HepG2 (cell line): ENCODE measurements around the gene DSG4. TPM values are rescaled to one million over a fixed set of nuclear protein-coding genes. Genes with fewer than 3 reads are reported as not detected.

Experiments used
- DZIP1 ChIP-seq: sonication (generic); formaldehyde crosslinking; IDR thresholded peaks from 2 replicates; pipeline ENCODE4 v1.5.0; 2020; ENCODE audit warnings: mild to moderate bottlenecking, missing genetic modification reagents
- FOXO4 ChIP-seq: sonication (generic); formaldehyde crosslinking; conservative IDR thresholded peaks from 2 replicates; pipeline ENCODE4 v1.8.1; 2023; ENCODE audit warnings: missing genetic modification reagents
- HNRNPUL1 ChIP-seq: fragments of 200-400 bp; formaldehyde crosslinking; IDR thresholded peaks from 2 replicates; pipeline ENCODE4 v1.6.1; 2017; ENCODE audit warnings: low read depth, mild to moderate bottlenecking, low read length, moderate library complexity
- KDM2A ChIP-seq: sonication (generic); formaldehyde crosslinking; IDR thresholded peaks from 2 replicates; pipeline ENCODE4 v1.4.0; 2020; ENCODE audit warnings: low read depth, missing genetic modification reagents, borderline replicate concordance
- MBNL3 ChIP-seq: fragments of 250-450 bp; sonication (Bioruptor Pico); conservative IDR thresholded peaks from 2 replicates; pipeline ENCODE4 v1.8.0; 2022; ENCODE audit warnings: mild to moderate bottlenecking, inconsistent platforms
- PITX1 ChIP-seq: sonication (generic); formaldehyde crosslinking; IDR thresholded peaks from 2 replicates; pipeline ENCODE4 v1.5.1; 2020; ENCODE audit warnings: mild to moderate bottlenecking, missing genetic modification reagents
- TEAD3 ChIP-seq: optimal IDR thresholded peaks from 2 replicates; pipeline ENCODE3; 2016; ENCODE audit warnings: borderline replicate concordance
- YEATS2 ChIP-seq: sonication (generic); formaldehyde crosslinking; IDR thresholded peaks from 2 replicates; pipeline ENCODE4 v1.4.0; 2020; ENCODE audit warnings: missing genetic modification reagents, borderline replicate concordance
- ZBTB46 ChIP-seq: sonication (generic); formaldehyde crosslinking; IDR thresholded peaks from 2 replicates; pipeline ENCODE4 v1.4.0; 2020; ENCODE audit warnings: mild to moderate bottlenecking, missing genetic modification reagents, borderline replicate concordance
- ZHX2 ChIP-seq, 2 experiments: sonication (generic) in 1 of 2; formaldehyde crosslinking in 1 of 2; IDR thresholded peaks; 2 replicates each; pipeline versions ENCODE4 v1.6.1 to v1.9.0; 2014 to 2022; ENCODE audit warnings: antibody characterized with exemption in 1 of 2, borderline replicate concordance in 1 of 2, inconsistent platforms in 1 of 2, low read depth in 1 of 2, missing genetic modification reagents in 1 of 2
- ZNF281 ChIP-seq: sonication (generic); formaldehyde crosslinking; IDR thresholded peaks from 2 replicates; pipeline ENCODE4 v1.4.0; 2020; ENCODE audit warnings: missing genetic modification reagents, borderline replicate concordance
- ZNF619 ChIP-seq: sonication (generic); formaldehyde crosslinking; IDR thresholded peaks from 2 replicates; pipeline ENCODE4 v1.4.0; 2020; ENCODE audit warnings: mild to moderate bottlenecking, missing genetic modification reagents
- ZNF7 ChIP-seq: IDR thresholded peaks from 2 replicates; pipeline ENCODE4 v1.6.1; 2016; ENCODE audit warnings: missing biosample characterization, missing genetic modification reagents
- polyA plus RNA-seq, 8 experiments: library from polyadenylated mRNA; depleted of rRNA in 3 of 8; stranded (reverse) in 7 of 8; unstranded in 1 of 8; fragments of >200 nt; fragmentation: Illumina TruSeq in 4 of 8; extraction: Trizol in 4 of 8; gene quantifications; 2 replicates each; pipeline versions ENCODE4 v1.2.1 to v1.2.3, GENCODE V29; 2011 to 2016; ENCODE audit warnings: low read depth in 4 of 8, missing spikeins in 1 of 8, mixed read lengths in 1 of 8; ENCODE audit not compliant: insufficient read depth in 1 of 8
- total RNA-seq, 5 experiments: library from RNA; depleted of rRNA; stranded (reverse); fragments of >200 nt; fragmentation: Illumina TruSeq; extraction: Trizol; gene quantifications; 2 replicates each; pipeline ENCODE4 v1.2.3, GENCODE V29; 2016; ENCODE audit warnings: low read depth in 1 of 5

DSG4 gene
- total and polyA plus RNA-seq, 2 of the 13 experiments (the other 11 are each of a cell fraction or from before 2014, with no cell fraction given) = 0.07 TPM; not detected in 1

GRCh38 chr18:31402026-31402373, 25.4 kb downstream of the DSG4 start (continued):
- TF ChIP-seq DZIP1 (CRISPR knock-in tag) (no peak), ZBTB46 (CRISPR knock-in tag) (no peak), MBNL3 (CRISPR knock-in tag) (no peak), ZNF7 (no peak), TEAD3 (peak; percentile 17), HNRNPUL1 (0 out of 2 replicates have a peak, but pooled peaks have one; percentile 1), KDM2A (CRISPR knock-in tag) (no peak), PITX1 (CRISPR knock-in tag) (no peak), ZHX2 (IDR thresholded peaks at IDR 0.05; ENCODE audit: low read depth) (no peak), ZHX2 (CRISPR knock-in tag; IDR thresholded peaks at IDR 0.05; ENCODE audit: borderline replicate concordance) (no peak), YEATS2 (no peak), ZNF281 (no peak), ZNF619 (no peak), FOXO4 (CRISPR knock-in tag) (no peak)
